Renal cortex interstitium (tissue), 11 donors: ENCODE data around the gene TARBP2. TPM values are rescaled to one million over a fixed set of nuclear protein-coding genes. Genes with fewer than 3 reads are reported as not detected.
A peak's percentile ranks its signal among the peaks of the same experiment; 100 is the strongest.
"Not testable (repeated sequence)": the region's sequence is repeated elsewhere in the genome, so short reads cannot be mapped to it uniquely, and the experiment has no call there.

ENCODE experiments used
- DNase-seq, 11 donors: peaks; one replicate each; pipeline ENCODE4 v3.0.0-alpha.2; 2013; ENCODE audit warnings: low read depth in 9 of 11, low spot score in 4 of 11; ENCODE audit errors: extremely low read depth in 1 of 11
- polyA plus RNA-seq, 3 donors: library from polyadenylated mRNA; unstranded; fragments of 120-200 nt; gene quantifications; one replicate each; pipeline ENCODE4 v1.2.1, GENCODE V29; 2013; ENCODE audit not compliant: insufficient read length in 3 of 3

Gene TARBP2
- polyA plus RNA-seq, 3 donors: 43.4 to 54.1 (median 49.4) TPM

GRCh38 chr12:53532021-53532420 is 30.9 kb downstream of the TARBP2 start:
- DNase-seq: no peak

GRCh38 chr12:53532524-53533445 is 31.7 kb downstream of the TARBP2 start:
- DNase-seq: no peak

GRCh38 chr12:53533471-53533870 is 32.4 kb downstream of the TARBP2 start:
- DNase-seq: no peak

GRCh38 chr12:53536962-53537361 is 35.9 kb downstream of the TARBP2 start:
- DNase-seq: no peak

GRCh38 chr12:53538209-53538689 is 37.2 kb downstream of the TARBP2 start:
- no peak for DNase-seq

- DNase-seq: no peak
Observed at GRCh38 chr12:53539526-53539925, 38.4 kb downstream of the TARBP2 start.

- peak in 6 of 11 donors; percentile 46 to 70 (median 56) for DNase-seq
Observed at GRCh38 chr12:53543539-53543938, 42.5 kb downstream of the TARBP2 start.

- DNase-seq: not testable (repeated sequence)
Observed at GRCh38 chr12:53548354-53548753, 47.3 kb downstream of the TARBP2 start.

GRCh38 chr12:53550131-53550530 is 49.0 kb downstream of the TARBP2 start:
- DNase-seq: not testable (repeated sequence)

- no peak for DNase-seq
Observed at GRCh38 chr12:53550595-53550994, 49.5 kb downstream of the TARBP2 start.

GRCh38 chr12:53551889-53552291 is 50.8 kb downstream of the TARBP2 start:
- peak in 1 of 11 donors; percentile 25 for DNase-seq

GRCh38 chr12:53552361-53553327 is 51.6 kb downstream of the TARBP2 start:
- no peak for DNase-seq

Other genes with a start within 250 kb of the TARBP2 start
- 10 to 100 TPM; 11.6 to 13.0 (median 12.5) TPM for gene ESPL1, start 233.0 kb upstream of the TARBP2 start, polyA plus RNA-seq
- gene PFDN5, start 205.7 kb upstream of the TARBP2 start, polyA plus RNA-seq: 100 to 1,000 TPM; 594 to 736 (median 735) TPM
- gene MYG1, start 201.6 kb upstream of the TARBP2 start, polyA plus RNA-seq: 10 to 100 TPM; 45.0 to 57.6 (median 53.7) TPM
- 10 to 100 TPM; 78.6 to 96.1 (median 82.0) TPM for gene AAAS, start 179.7 kb upstream of the TARBP2 start, polyA plus RNA-seq
- under 1 TPM in 2 of 3 donors, not detected in 1; 0.20 to 0.23 TPM for gene SP7, start 164.9 kb upstream of the TARBP2 start, polyA plus RNA-seq
- gene SP1, start 121.1 kb upstream of the TARBP2 start, polyA plus RNA-seq: 10 to 100 TPM; 74.4 to 86.0 (median 83.6) TPM
- gene AMHR2, start 77.4 kb upstream of the TARBP2 start, polyA plus RNA-seq: under 1 TPM; 0.26 to 0.30 (median 0.29) TPM
- gene PRR13, start 59.5 kb upstream of the TARBP2 start, polyA plus RNA-seq: 100 to 1,000 TPM; 164 to 186 (median 169) TPM
- gene PCBP2, start 49.2 kb upstream of the TARBP2 start, polyA plus RNA-seq: 1,000 to 10,000 TPM; 1,105 to 1,163 (median 1,124) TPM
- gene MAP3K12, start 1.8 kb upstream of the TARBP2 start, polyA plus RNA-seq: 10 to 100 TPM; 25.6 to 42.5 (median 26.1) TPM
- under 1 TPM; 0.47 to 1.00 (median 0.81) TPM for gene NPFF, start 6.2 kb downstream of the TARBP2 start, polyA plus RNA-seq
- 10 to 100 TPM; 41.3 to 43.9 (median 43.6) TPM for gene ATF7, start 125.1 kb downstream of the TARBP2 start, polyA plus RNA-seq
- gene ATP5MC2, start 174.8 kb downstream of the TARBP2 start, polyA plus RNA-seq: 100 to 1,000 TPM; 598 to 641 (median 611) TPM
- 100 to 1,000 TPM; 118 to 141 (median 120) TPM for gene CALCOCO1, start 226.2 kb downstream of the TARBP2 start, polyA plus RNA-seq